Heart left ventricle (tissue), 16 donors: ENCODE measurements around the gene PML. TPM values are rescaled to one million over a fixed set of nuclear protein-coding genes. Genes with fewer than 3 reads are reported as not detected.
"Not testable (repeated sequence)": the region's sequence is repeated elsewhere in the genome, so short reads cannot be mapped to it uniquely, and the experiment has no call there.

Experiments
- ATAC-seq, 4 donors: fragments of 200-7000 bp; cut with Tn5 transposase; one replicate each; pipeline ENCODE4 v1.9.1; 2020 to 2022; ENCODE audit warnings: moderate library complexity in 4 of 4, mild to moderate bottlenecking in 3 of 4, moderate number of reproducible peaks in 1 of 4
- DNase-seq, 5 donors: peaks; one replicate each; pipeline ENCODE4 v3.0.0-alpha.2; 2020
- H3K27ac ChIP-seq, 12 donors: fragments of 200-600 bp; sonication (generic) in 4 of 12; one replicate each; pipeline versions ENCODE4 v1.5.0 to v1.8.0; 2016 to 2022; ENCODE audit warnings: mild to moderate bottlenecking in 2 of 12
- H3K27me3 ChIP-seq, 9 donors: fragments of 200-600 bp; sonication (generic) in 2 of 9; one replicate each; pipeline versions ENCODE4 v1.5.1 to v1.8.0; 2016 to 2022; ENCODE audit warnings: mild to moderate bottlenecking in 3 of 9
- H3K36me3 ChIP-seq, 9 donors: fragments of 200-600 bp; sonication (generic) in 2 of 9; one replicate each; pipeline versions ENCODE4 v1.5.0 to v1.8.0; 2018 to 2022; ENCODE audit warnings: mild to moderate bottlenecking in 2 of 9
- H3K4me1 ChIP-seq, 12 donors: fragments of 200-600 bp; sonication (generic) in 4 of 12; one replicate each; pipeline versions ENCODE4 v1.5.0 to v1.8.0; 2016 to 2022; ENCODE audit warnings: mild to moderate bottlenecking in 3 of 12
- H3K4me3 ChIP-seq, 12 donors: fragments of 200-600 bp; sonication (generic) in 4 of 12; one replicate each; pipeline versions ENCODE4 v1.5.0 to v1.8.0; 2017 to 2022; ENCODE audit warnings: mild to moderate bottlenecking in 9 of 12, moderate library complexity in 4 of 12
- H3K9me3 ChIP-seq, 12 donors: fragments of 200-600 bp; sonication (generic) in 4 of 12; one replicate each; pipeline versions ENCODE4 v1.5.0 to v1.8.0; 2016 to 2022; ENCODE audit warnings: mild to moderate bottlenecking in 1 of 12
- CTCF ChIP-seq, 12 donors: fragments of 200-600 bp; sonication (generic) in 4 of 12; IDR thresholded peaks; one replicate each; pipeline versions ENCODE4 v1.5.0 to v1.8.0; 2018 to 2022; ENCODE audit warnings: antibody characterized with exemption in 12 of 12, mild to moderate bottlenecking in 5 of 12
- POLR2A ChIP-seq, 2 donors: fragments of 450-650 bp; IDR thresholded peaks; one replicate each; pipeline ENCODE4 v1.6.1; 2017; ENCODE audit warnings: antibody characterized with exemption in 2 of 2, mild to moderate bottlenecking in 2 of 2, moderate library complexity in 2 of 2
- WGBS, 4 donors: extraction: QIAGEN DNeasy Blood & Tissue Kit in 2 of 4; methylation state at CpG; one replicate each; pipeline versions ENCODE4 v1.1.5 to v1.1.7; 2013 to 2018; 5-methylcytosine and 5-hydroxymethylcytosine counted together
- intact Hi-C, 10 donors: fragments of 100-400 bp; cut with DNase I; formaldehyde crosslinking; loops; one replicate each; pipeline versions ENCODE4 v1.11.1 to v1.14.2; 2022
- polyA plus RNA-seq, 2 donors: library from polyadenylated mRNA; stranded (reverse); fragments of 200-250 nt; gene quantifications; one replicate each; pipeline ENCODE4 v1.2.3, GENCODE V29; 2013
- total RNA-seq, 9 donors: library from RNA; depleted of rRNA in 2 of 9; stranded (reverse); fragments of >200 nt in 2 of 9; fragmentation: NEBNext Ultra II Directional in 3 of 9; extraction: Animal tissue kit (Norgen Biotek cat#: 25700) in 3 of 9; gene quantifications; one replicate each; pipeline versions ENCODE4 v1.1.0 to v1.2.4, GENCODE V29; 2016 to 2023
- donor health status: ischemic (EF 13 %, LVEDD 7.1; RV severe dilation, severe dysfunction).
- donor health status: healthy with polysubstance abuse.
- donor health status: DM: no; HTN: yes; CAD: no.
- donor health status: DM: no; HTN: no; CAD: no.
- donor health status: ischemic (EF 25% LVEDD 6.9; RV normal size, moderate dysfunction).
- donor health status: ischemic (EF 25% LVEDD 5.7; RV mildly dilated, moderate dysfunction).
- donor health status: healthy.
- donor health status: DM: yes; HTN: yes; CAD: no.
- donor health status: ischemic (EF 35%, LVEDD 5.7; RV mildly dilated, moderate dysfunction).
- donor health status: nonischemic (EF 11% LVEDD 7.7; RV severe dilation, severe dysfunction).
- donor health status: DM: yes; HTN: yes; CAD: no.
- donor health status: PGD.
- donor health status: ischemic (EF 29% LVEDD 5.4; RV normal size, mild dysfunction).
- donor health status: nonischemic (EF 23%, LVEDD 6.1; RV moderate dilation, normal function).

Gene PML
- total and polyA plus RNA-seq, 11 donors: 17.0 to 68.7 (median 25.4) TPM

DNA sequence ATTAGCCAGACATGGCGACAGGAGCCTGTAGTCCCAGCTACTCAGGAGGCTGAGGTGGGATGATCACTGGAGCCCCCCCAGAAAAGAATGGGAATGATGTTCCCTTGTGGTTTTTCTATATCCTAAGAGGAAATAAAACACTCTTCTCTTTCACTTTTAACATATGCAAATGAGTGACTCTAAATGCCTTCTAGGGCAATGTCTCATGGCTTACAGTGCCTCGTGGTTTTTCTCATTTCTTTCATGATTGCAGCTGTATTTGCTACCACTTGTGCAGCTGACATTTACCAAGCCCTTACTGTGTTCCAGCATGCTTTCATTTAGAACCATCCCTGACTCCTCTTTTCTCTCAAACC lies 28.8 kb upstream of the PML start:
- TF ChIP-seq POLR2A (IDR thresholded peaks at IDR 0.05): no peak
- TF ChIP-seq CTCF (IDR thresholded peaks at IDR 0.05): no peak
- no peaks in the 10 kb centered on the region for H3K9me3 ChIP-seq
- WGBS, 4 donors: 57 to 74% (median 64%) methylated on average over 2 of the region's 2 CpGs
- H3K36me3 ChIP-seq: no peaks in the 10 kb centered on the region
- no peak overlapping the region for H3K27ac ChIP-seq
- intact Hi-C loops: loop anchor here in 7 of 10 donors (2.0 to 10.0 kb wide), 5 partner anchors 15 to 91 kb away; partner anchors contain the start of gene TBC1D21 (in 3 of the 7)
- no peaks in the 10 kb centered on the region for H3K27me3 ChIP-seq
- ATAC-seq: peak in 1 of 4 donors; percentile 18
- no peak overlapping the region for H3K4me3 ChIP-seq
- H3K4me1 ChIP-seq: peaks cover 0 to 17% (median 3%) of the 10 kb centered on the region in 12 donors
- no peak for DNase-seq

DNA sequence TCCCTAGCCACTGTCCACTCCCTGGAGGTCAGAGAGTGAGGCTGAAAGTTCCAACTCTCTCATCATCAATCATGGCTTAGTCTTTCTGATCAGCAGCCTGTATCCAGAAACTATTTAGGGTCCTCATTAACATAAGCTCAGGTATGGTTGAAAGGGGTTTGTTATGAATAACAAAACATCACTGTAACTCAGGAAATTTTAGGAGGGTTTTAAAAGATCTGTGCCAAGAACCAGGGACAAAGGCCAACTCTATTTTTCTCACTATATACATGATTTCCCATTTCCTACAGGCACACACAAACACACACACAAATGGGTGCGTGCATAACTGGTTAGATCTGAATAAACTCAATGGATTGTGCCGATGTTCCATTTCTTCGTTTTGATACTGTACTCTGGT lies 26.1 kb upstream of the PML start:
- TF ChIP-seq CTCF (IDR thresholded peaks at IDR 0.05): no peak
- TF ChIP-seq POLR2A (IDR thresholded peaks at IDR 0.05): no peak
- intact Hi-C loops: loop anchor here in 4 of 10 donors (10.0 kb wide), 2 partner anchors 74 to 94 kb away; partner anchors contain the start of gene TBC1D21 (in 3 of the 4)
- DNase-seq: no peak

GRCh38 chr15:73969151-73969759 lies 25.3 kb upstream of the PML start:
- peaks cover 0 to 27% (median 11%) of the 10 kb centered on the region in 12 donors for H3K4me1 ChIP-seq
- H3K36me3 ChIP-seq: no peaks in the 10 kb centered on the region
- intact Hi-C loops: loop anchor here in 4 of 10 donors (10.0 kb wide), 2 partner anchors 74 to 94 kb away; partner anchors contain the start of gene TBC1D21 (in 3 of the 4)
- DNase-seq: peak in 1 of 5 donors; percentile 14
- no peak overlapping the region for H3K27ac ChIP-seq
- no peak for ATAC-seq
- H3K27me3 ChIP-seq: no peaks in the 10 kb centered on the region
- H3K4me3 ChIP-seq: no peak overlapping the region
- TF ChIP-seq POLR2A (IDR thresholded peaks at IDR 0.05) (no peak), CTCF (IDR thresholded peaks at IDR 0.05) (no peak)
- WGBS, 4 donors: 75 to 89% (median 83%) methylated on average over 6 of the region's 6 CpGs
- H3K9me3 ChIP-seq: no peaks in the 10 kb centered on the region

More for the DNA sequence above, 26.1 kb upstream of the PML start:
- Histone ChIP-seq H3K27ac (no peak overlapping the region), H3K4me3 (no peak overlapping the region), H3K9me3 (no peaks in the 10 kb centered on the region), H3K27me3 (no peaks in the 10 kb centered on the region), H3K36me3 (no peaks in the 10 kb centered on the region), H3K4me1 (peaks cover 0 to 27% (median 11%) of the 10 kb centered on the region in 12 donors)
- 76 to 94% (median 88%) methylated on average over 3 of the region's 3 CpGs for WGBS, 4 donors
- no peak for ATAC-seq

GRCh38 chr15:73972984-73973682 lies 21.4 kb upstream of the PML start:
- Histone ChIP-seq H3K27me3 (peaks cover 0 to 6% (median 0%) of the 10 kb centered on the region in 9 donors), H3K36me3 (no peaks in the 10 kb centered on the region), H3K27ac (peak overlapping the region in 1 of 12 donors; percentile 13), H3K9me3 (no peaks in the 10 kb centered on the region), H3K4me3 (peak overlapping the region in 9 of 12 donors; percentile 12 to 43 (median 32)), H3K4me1 (peaks cover 0 to 12% (median 8%) of the 10 kb centered on the region in 12 donors)
- WGBS, 4 donors: 18 to 33% (median 27%) methylated on average over 20 to 26 of the region's 26 CpGs
- peak; percentile 83 to 90 (median 87) for DNase-seq
- ATAC-seq: peak; percentile 85 to 95 (median 92)
- TF ChIP-seq POLR2A (IDR thresholded peaks at IDR 0.05) (no peak), CTCF (IDR thresholded peaks at IDR 0.05) (peak; percentile 69 to 94 (median 84))
- intact Hi-C loops: loop anchor here (1.0 to 10.0 kb wide), 16 partner anchors 62 to 352 kb away; no protein-coding TSS in a partner anchor

DNA sequence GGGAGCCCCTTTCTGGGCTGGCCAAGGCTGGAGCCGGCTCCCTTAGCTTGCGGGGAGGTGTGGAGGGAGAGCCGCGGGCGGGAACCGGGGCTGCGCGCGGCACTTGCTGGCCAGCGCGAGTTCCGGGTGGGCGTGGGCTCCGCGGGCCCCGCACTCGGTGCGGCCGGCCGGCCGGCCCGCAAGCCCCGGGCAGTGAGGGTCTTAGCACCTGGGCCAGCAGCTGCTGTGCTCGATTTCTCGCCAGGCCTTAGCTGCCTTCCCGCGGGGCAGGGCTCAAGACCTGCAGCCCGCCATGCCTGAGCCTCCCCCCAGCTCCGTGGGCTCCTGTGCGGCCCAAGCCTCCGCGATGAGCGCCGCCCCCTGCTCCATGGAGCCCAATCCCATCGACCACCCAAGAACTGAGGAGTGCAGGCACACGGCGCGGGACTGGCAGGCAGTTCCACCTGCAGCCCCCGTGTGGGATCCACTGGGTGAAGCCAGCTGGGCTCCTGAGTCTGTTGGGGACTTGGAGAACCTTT lies 20.8 kb upstream of the PML start:
- intact Hi-C loops: loop anchor here (1.0 to 10.0 kb wide), 16 partner anchors 61 to 351 kb away; no protein-coding TSS in a partner anchor
- Histone ChIP-seq H3K4me1 (peaks cover 0 to 12% (median 8%) of the 10 kb centered on the region in 12 donors), H3K4me3 (peak overlapping the region in 3 of 12 donors; percentile 19 to 43 (median 23))
- ATAC-seq, H3K9me3 ChIP-seq, H3K27ac ChIP-seq, H3K27me3 ChIP-seq, H3K36me3 ChIP-seq, DNase-seq: not testable (repeated sequence)
- 85 to 91% (median 89%) methylated on average over 23 to 39 of the region's 39 CpGs for WGBS, 4 donors

- H3K27me3 ChIP-seq, H3K36me3 ChIP-seq, H3K9me3 ChIP-seq, H3K4me3 ChIP-seq, ATAC-seq, H3K27ac ChIP-seq, DNase-seq: not testable (repeated sequence)
- intact Hi-C loops: loop anchor here in 7 of 10 donors (5.0 to 10.0 kb wide), 6 partner anchors 59 to 1373 kb away; no protein-coding TSS in a partner anchor
- WGBS, 4 donors: 62 to 66% (median 63%) methylated on average over 18 of the region's 18 CpGs
- peaks cover 0 to 21% (median 9%) of the 10 kb centered on the region in 12 donors for H3K4me1 ChIP-seq
Measured at GRCh38 chr15:73975440-73976125, 18.9 kb upstream of the PML start.
